Lower leg skin (tissue), 4 donors: ENCODE results near the gene ARNT2. TPM values are rescaled to one million over a fixed set of nuclear protein-coding genes. Genes with fewer than 3 reads are reported as not detected.

Experiments used
- DNase-seq, 2 donors: peaks; one replicate each; pipeline ENCODE4 v3.0.0-alpha.2; 2019; ENCODE audit warnings: low spot score in 2 of 2
- H3K4me3 ChIP-seq: fragments of 200-600 bp; sonication (generic); 2 replicates; pipeline ENCODE4 v1.5.1; 2017; ENCODE audit warnings: mild to moderate bottlenecking, low read depth; ENCODE audit not compliant: poor library complexity, severe bottlenecking
- CTCF ChIP-seq, 3 donors: fragments of 450-650 bp; IDR thresholded peaks; one replicate each; pipeline ENCODE4 v1.5.1; 2016; ENCODE audit warnings: antibody characterized with exemption in 3 of 3, mild to moderate bottlenecking in 3 of 3, moderate library complexity in 2 of 3
- POLR2A ChIP-seq, 2 donors: fragments of 450-650 bp; IDR thresholded peaks; one replicate each; pipeline ENCODE4 v1.6.1; 2016 to 2017; ENCODE audit warnings: antibody characterized with exemption in 2 of 2, mild to moderate bottlenecking in 1 of 2, moderate library complexity in 1 of 2
- WGBS, 2 donors: methylation state at CpG; one replicate each; pipeline ENCODE4 v1.1.5; 2018; 5-methylcytosine and 5-hydroxymethylcytosine counted together
- intact Hi-C: fragments of 100-400 bp; cut with DNase I; formaldehyde crosslinking; loops from one replicate; pipeline ENCODE4 v1.15.0; 2023; ENCODE audit warnings: low total_unique reads
- total RNA-seq, 4 donors: library from RNA; depleted of rRNA; stranded (reverse); fragments of >200 nt; gene quantifications; one replicate each; pipeline ENCODE4 v1.1.0, GENCODE V29; 2016

ARNT2 gene
- total RNA-seq: 1 to 10 TPM; 1.7 to 8.7 (median 3.0) TPM

GRCh38 chr15:80404057-80404760 lies at the start of gene ARNT2:
Gene ARNT2 (plus strand): TSS chr15:80404382. CDS start chr15:80404516, 134 bp downstream.
- TF ChIP-seq POLR2A (IDR thresholded peaks at IDR 0.05): no peak
- no peak within 1 kb of the TSS for H3K4me3 ChIP-seq
- DNase-seq: no peak
- intact Hi-C loops: no loop called here
- 1% methylated on average over 31 of the region's 102 CpGs; no CpG with 5 or more reads in 1 of the 2 donors for WGBS, 2 donors

GRCh38 chr15:80367094-80367493 lies 37.1 kb upstream of the ARNT2 start:
- intact Hi-C loops: no loop called here
- WGBS, 2 donors: 85 to 87% methylated on average over 3 of the region's 3 CpGs
- no peak for TF ChIP-seq POLR2A (IDR thresholded peaks at IDR 0.05)
- no peak for TF ChIP-seq CTCF (IDR thresholded peaks at IDR 0.05)
- DNase-seq: no peak
- H3K4me3 ChIP-seq: no peak overlapping the region

GRCh38 chr15:80367661-80368060 lies 36.5 kb upstream of the ARNT2 start:
- TF ChIP-seq POLR2A (IDR thresholded peaks at IDR 0.05): no peak
- TF ChIP-seq CTCF (IDR thresholded peaks at IDR 0.05): no peak
- no peak for DNase-seq
- no peak overlapping the region for H3K4me3 ChIP-seq
- intact Hi-C loops: no loop called here
- 67% methylated on average over 1 of the region's 1 CpG for WGBS, 2 donors

DNA sequence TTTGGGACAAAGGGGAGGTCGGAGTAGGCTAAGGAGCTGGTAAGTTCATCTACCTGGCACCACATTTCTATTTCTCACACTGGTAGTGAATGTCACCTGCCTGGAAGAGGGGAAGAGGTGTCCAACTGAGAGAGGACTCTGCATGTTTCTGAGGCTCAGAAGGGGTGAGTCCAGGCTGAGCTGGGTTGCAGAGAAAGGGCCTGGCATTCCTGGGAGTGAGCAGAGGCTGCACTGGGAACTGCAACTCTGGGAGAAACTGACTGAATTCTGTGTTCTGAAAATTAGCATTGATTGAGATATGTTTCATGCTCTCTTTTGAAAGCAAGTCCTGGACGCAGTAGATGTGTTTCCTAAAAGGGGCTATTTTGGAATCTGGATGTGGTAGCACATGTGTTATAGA lies 32.3 kb upstream of the ARNT2 start:
- no peak overlapping the region for H3K4me3 ChIP-seq
- no peak for DNase-seq
- WGBS, 2 donors: 82 to 98% methylated on average over 2 of the region's 2 CpGs
- intact Hi-C loops: no loop called here
- TF ChIP-seq POLR2A (IDR thresholded peaks at IDR 0.05) (no peak), CTCF (IDR thresholded peaks at IDR 0.05) (no peak)

DNA sequence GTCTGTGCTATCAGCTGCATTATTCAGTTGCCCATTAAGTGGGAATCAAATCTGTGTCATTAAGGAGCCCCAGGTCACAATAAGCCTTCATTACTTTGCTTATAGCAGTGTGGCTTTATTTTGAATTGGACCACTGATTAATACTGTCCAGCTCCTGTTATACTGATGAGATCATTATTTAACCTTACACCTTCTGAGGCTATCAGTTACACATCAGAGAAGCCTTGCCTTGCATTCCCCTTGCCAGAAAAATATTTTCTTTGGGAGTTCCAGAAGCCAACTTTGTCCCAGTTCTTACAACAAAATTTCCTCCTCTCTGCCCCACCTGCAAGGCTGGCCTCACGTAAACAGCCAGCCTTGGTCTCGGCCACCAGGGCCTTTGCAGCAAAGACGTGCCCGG lies 29.7 kb upstream of the ARNT2 start:
- TF ChIP-seq CTCF (IDR thresholded peaks at IDR 0.05) (no peak), POLR2A (IDR thresholded peaks at IDR 0.05) (no peak)

DNA sequence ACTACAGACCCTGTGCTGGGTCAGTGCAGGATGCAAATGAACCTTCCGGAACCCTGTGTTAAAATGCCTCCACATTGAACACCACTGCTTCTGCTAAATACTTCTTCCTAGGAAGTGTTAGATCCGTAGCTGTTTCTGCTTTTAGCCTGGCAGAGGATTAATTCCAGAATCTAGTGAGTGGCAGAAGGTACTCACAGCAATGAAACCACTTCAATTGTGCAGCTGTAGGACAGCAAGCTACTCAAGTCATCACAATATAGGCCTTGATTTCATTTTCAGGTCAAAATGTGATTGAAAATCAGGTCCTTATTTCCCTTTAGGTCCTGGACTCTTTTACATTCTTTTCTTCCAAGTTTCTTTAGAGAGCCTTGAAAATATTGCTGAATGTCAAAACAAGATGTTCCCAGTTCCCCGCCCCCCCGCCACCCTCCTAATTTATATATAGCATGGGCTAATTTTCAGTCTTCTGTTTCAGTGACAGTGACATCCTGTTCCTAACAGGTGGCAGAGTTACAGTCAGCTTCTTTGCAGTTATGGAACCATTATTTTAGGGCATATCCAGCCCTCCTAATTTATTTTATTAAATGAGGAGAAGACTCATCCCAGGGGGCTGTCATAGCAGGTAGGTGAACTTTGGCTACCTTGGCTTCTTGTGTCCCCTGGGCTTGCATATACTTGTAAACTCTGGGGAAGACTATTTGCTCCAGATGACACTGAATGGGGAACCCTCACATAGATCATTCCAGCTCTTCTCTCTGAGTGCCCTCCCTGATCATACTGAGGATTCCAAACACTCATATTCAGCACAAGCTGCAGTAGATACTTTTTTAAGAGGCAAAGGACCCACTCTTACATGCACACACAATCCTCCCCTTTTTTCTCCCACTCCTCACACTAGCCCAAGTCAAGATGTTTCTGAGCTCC lies 28.0 kb upstream of the ARNT2 start:
- intact Hi-C loops: no loop called here
- TF ChIP-seq CTCF (IDR thresholded peaks at IDR 0.05) (no peak), POLR2A (IDR thresholded peaks at IDR 0.05) (no peak)
- WGBS, 2 donors: 78 to 83% methylated on average over 4 of the region's 4 CpGs
- no peak for DNase-seq
- H3K4me3 ChIP-seq: no peak overlapping the region

More for the DNA sequence above, 29.7 kb upstream of the ARNT2 start:
- DNase-seq: no peak
- 66 to 68% methylated on average over 4 of the region's 4 CpGs for WGBS, 2 donors
- H3K4me3 ChIP-seq: no peak overlapping the region
- intact Hi-C loops: no loop called here
